Keratinocyte (primary cell): Measurements from ENCODE around the gene PPIG. TPM values are rescaled to one million over a fixed set of nuclear protein-coding genes. Genes with fewer than 3 reads are reported as not detected.
A peak's percentile ranks its signal among the peaks of the same experiment; 100 is the strongest.

ENCODE experiments used
- DNase-seq: peaks from one replicate; pipeline ENCODE4 v3.0.0-alpha.2; 2011; ENCODE audit warnings: low read depth, missing footprints, low spot score
- FAIRE-seq: peaks from 2 replicates; lab custom pipeline; 2011; peaks lifted over from hg19 to GRCh38; lab: Jason Lieb, UNC
- H2AFZ ChIP-seq: 2 replicates; pipeline ENCODE4 v1.6.0; 2012; ENCODE audit warnings: low read length, control low read depth, inconsistent platforms; ENCODE audit not compliant: control insufficient read depth
- H3K27ac ChIP-seq: 2 replicates; pipeline ENCODE4 v1.5.1; 2011; ENCODE audit warnings: low read length; ENCODE audit not compliant: control insufficient read depth, insufficient read depth
- H3K27me3 ChIP-seq: 3 replicates; pipeline ENCODE4 v1.6.0; 2011; ENCODE audit warnings: low read length; ENCODE audit not compliant: control insufficient read depth, insufficient read depth; ENCODE audit errors: extremely low read depth
- H3K36me3 ChIP-seq, 2 experiments: 2 replicates in 1 of 2; 3 replicates in 1 of 2; pipeline ENCODE4 v1.5.1; 2011; ENCODE audit warnings: low read length in 2 of 2, mild to moderate bottlenecking in 1 of 2; ENCODE audit not compliant: control insufficient read depth in 2 of 2, insufficient read depth in 2 of 2; ENCODE audit errors: extremely low read depth in 1 of 2
- H3K4me1 ChIP-seq: 3 replicates; pipeline ENCODE4 v1.5.1; 2011; ENCODE audit warnings: low read length; ENCODE audit not compliant: control insufficient read depth, insufficient read depth; ENCODE audit errors: extremely low read depth
- H3K4me2 ChIP-seq: 3 replicates; pipeline ENCODE4 v1.6.0; 2011; ENCODE audit warnings: low read depth, low read length; ENCODE audit not compliant: control insufficient read depth, insufficient read depth; ENCODE audit errors: extremely low read depth
- H3K4me3 ChIP-seq, 3 experiments: fragments of 200-600 bp in 1 of 3; sonication (generic) in 1 of 3; 2 replicates in 2 of 3; 3 replicates in 1 of 3; pipeline ENCODE4 v1.5.1; 2011 to 2016; ENCODE audit warnings: low read length in 3 of 3, mild to moderate bottlenecking in 3 of 3, control low read depth in 2 of 3, inconsistent platforms in 1 of 3, low read depth in 1 of 3, mixed read lengths in 1 of 3, mixed run types in 1 of 3, moderate library complexity in 1 of 3; ENCODE audit not compliant: control insufficient read depth in 2 of 3, insufficient read depth in 2 of 3; ENCODE audit errors: extremely low read depth in 1 of 3
- H3K79me2 ChIP-seq: 2 replicates; pipeline ENCODE4 v1.6.0; 2012; ENCODE audit warnings: low read length; ENCODE audit not compliant: control insufficient read depth, insufficient read depth
- H3K9ac ChIP-seq: 3 replicates; pipeline ENCODE4 v1.6.0; 2011; ENCODE audit warnings: low read length; ENCODE audit not compliant: control insufficient read depth, insufficient read depth; ENCODE audit errors: extremely low read depth
- H3K9me1 ChIP-seq: 3 replicates; pipeline ENCODE4 v1.6.0; 2011; ENCODE audit warnings: low read length; ENCODE audit not compliant: control insufficient read depth, insufficient read depth; ENCODE audit errors: extremely low read depth
- H3K9me3 ChIP-seq: 2 replicates; pipeline ENCODE4 v1.5.1; 2012; ENCODE audit warnings: low read depth, low read length; ENCODE audit not compliant: control insufficient read depth
- H4K20me1 ChIP-seq: 3 replicates; pipeline ENCODE4 v1.6.0; 2011; ENCODE audit warnings: low read length; ENCODE audit not compliant: control insufficient read depth, insufficient read depth; ENCODE audit errors: extremely low read depth
- CTCF ChIP-seq, 3 experiments: IDR thresholded peaks in 1 of 3; conservative IDR thresholded peaks in 1 of 3; optimal IDR thresholded peaks in 1 of 3; 2 replicates in 2 of 3; 3 replicates in 1 of 3; pipeline versions ENCODE3 to v1.5.1; 2011; ENCODE audit warnings: low read length in 3 of 3, mild to moderate bottlenecking in 3 of 3, moderate library complexity in 2 of 3, control low read depth in 1 of 3, inconsistent platforms in 1 of 3; ENCODE audit not compliant: insufficient read depth in 2 of 3; ENCODE audit errors: extremely low read depth in 1 of 3
- EZH2 ChIP-seq: IDR thresholded peaks from one replicate; pipeline ENCODE4 v1.6.1; 2012; ENCODE audit warnings: inconsistent platforms, mild to moderate bottlenecking, low read length, moderate library complexity
- dilution Hi-C: fragments of 300-500 bp; cut with MboI; formaldehyde crosslinking; loops from one replicate; pipeline ENCODE4 v1.7.0; 2020; ENCODE audit warnings: low sequenced_read_pairs; ENCODE audit not compliant: extremely low pct_ligation_motif_present
- polyA plus RNA-seq, 5 experiments: library from polyadenylated mRNA; depleted of rRNA in 3 of 5; stranded (reverse) in 3 of 5; stranded (forward) in 1 of 5; unstranded in 1 of 5; fragments of >200 nt; gene quantifications; 1 replicate in 1 of 5; 2 replicates in 3 of 5; 3 replicates in 1 of 5; pipeline versions ENCODE4 v1.2.1 to v1.2.3, GENCODE V29; 2011 to 2012; ENCODE audit warnings: missing spikeins in 2 of 5, low read depth in 1 of 5, low replicate concordance in 1 of 5

PPIG gene
- polyA plus RNA-seq, 1 donor (not counting 4 experiments of a cell fraction or from before 2014, with no cell fraction given) = 37.4 TPM

- Histone ChIP-seq H3K79me2 (peaks cover 32% of the 10 kb centered on the region), H3K9me3 (no peaks in the 10 kb centered on the region), H4K20me1 (no peaks in the 10 kb centered on the region), H3K9me1 (no peaks in the 10 kb centered on the region), H3K27ac (no peak overlapping the region), H2AFZ (no peak overlapping the region), H3K27me3 (no peaks in the 10 kb centered on the region), H3K4me3 (no peak overlapping the region), H3K4me2 (peak overlapping the region; percentile 98), H3K9ac (no peak overlapping the region), H3K4me1 (peaks cover 12% of the 10 kb centered on the region), H3K36me3 (no peaks in the 10 kb centered on the region)
- no peak for TF ChIP-seq EZH2
- no peak for TF ChIP-seq CTCF (optimal IDR thresholded peaks at IDR 0.05 in 1 of 3, IDR thresholded peaks at IDR 0.05 in 1 of 3, conservative IDR thresholded peaks at IDR 0.05 in 1 of 3; ENCODE audit: extremely low read depth in 1 of 3, insufficient read depth in 2 of 3, low read length in 3 of 3)
- dilution Hi-C loops = no loop called here
- no peak for DNase-seq
- FAIRE-seq = no peak
These were observed 12.0 kb upstream of the PPIG start for GRCh38 chr2:169572189-169572588.

- dilution Hi-C loops = no loop called here
- Histone ChIP-seq H3K9me3 (no peaks in the 10 kb centered on the region), H2AFZ (peak overlapping the region; percentile 99), H3K27me3 (no peaks in the 10 kb centered on the region), H3K27ac (peak overlapping the region; percentile 86), H3K4me2 (peak overlapping the region; percentile 98), H3K9ac (peak overlapping the region; percentile 94), H3K4me3 (peak overlapping the region; percentile 55 to 99 (median 99)), H3K9me1 (no peaks in the 10 kb centered on the region), H3K4me1 (peaks cover 12% of the 10 kb centered on the region), H3K79me2 (peaks cover 32% of the 10 kb centered on the region), H4K20me1 (no peaks in the 10 kb centered on the region), H3K36me3 (no peaks in the 10 kb centered on the region)
- DNase-seq = no peak
- no peak for TF ChIP-seq CTCF (optimal IDR thresholded peaks at IDR 0.05 in 1 of 3, IDR thresholded peaks at IDR 0.05 in 1 of 3, conservative IDR thresholded peaks at IDR 0.05 in 1 of 3; ENCODE audit: extremely low read depth in 1 of 3, insufficient read depth in 2 of 3, low read length in 3 of 3)
- no peak for TF ChIP-seq EZH2
- no peak for FAIRE-seq
These were observed 11.4 kb upstream of the PPIG start for GRCh38 chr2:169572821-169573159.
